Raji (cell line): ENCODE results near the gene NHSL2.

Experiments used
- POLR2A ChIP-seq: IDR thresholded peaks from 2 replicates; pipeline ENCODE4 v1.6.1; 2011; ENCODE audit warnings: low read depth, low read length, control low read depth; ENCODE audit not compliant: insufficient read depth

NHSL2 gene

DNA sequence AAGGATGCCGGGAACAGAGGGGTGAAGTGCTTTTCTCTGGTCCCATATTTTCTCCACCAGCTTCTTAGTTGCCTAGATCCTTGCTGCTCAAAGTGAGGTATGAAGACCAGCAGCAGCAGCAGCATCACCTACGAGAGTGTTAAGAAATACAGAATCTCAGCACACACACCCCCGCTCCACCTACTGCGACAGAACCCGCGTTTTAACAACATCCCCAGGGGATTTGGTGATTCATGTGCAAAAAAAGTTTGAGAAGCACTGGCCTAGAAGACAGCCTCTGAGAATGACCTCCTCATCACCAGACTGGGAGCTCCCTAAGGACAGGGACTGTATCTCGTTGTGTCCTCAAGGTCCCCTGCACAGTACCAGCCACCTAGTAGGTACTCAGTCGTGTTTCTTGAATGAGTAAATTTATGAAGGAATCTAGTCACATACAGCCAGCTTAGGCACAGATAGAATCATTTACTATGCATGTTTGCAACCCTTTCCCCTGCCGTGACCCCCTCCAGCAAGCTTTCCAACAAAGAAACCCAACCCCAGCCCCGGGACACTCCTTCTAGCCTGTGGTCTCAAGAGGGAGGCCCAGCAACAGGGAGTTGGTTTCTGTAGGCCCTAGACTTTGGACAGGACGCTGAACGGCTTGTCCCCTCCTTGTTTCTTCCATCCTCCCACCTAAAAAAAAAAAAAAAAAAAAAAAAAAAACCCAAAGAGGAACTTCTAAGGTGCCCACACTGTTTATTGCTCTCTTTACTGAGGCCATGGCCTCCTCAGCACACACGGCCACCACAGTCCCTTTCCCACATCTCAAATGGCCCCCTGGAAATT, 199.6 kb downstream of the NHSL2 start:
- TF ChIP-seq POLR2A, result no peak

DNA sequence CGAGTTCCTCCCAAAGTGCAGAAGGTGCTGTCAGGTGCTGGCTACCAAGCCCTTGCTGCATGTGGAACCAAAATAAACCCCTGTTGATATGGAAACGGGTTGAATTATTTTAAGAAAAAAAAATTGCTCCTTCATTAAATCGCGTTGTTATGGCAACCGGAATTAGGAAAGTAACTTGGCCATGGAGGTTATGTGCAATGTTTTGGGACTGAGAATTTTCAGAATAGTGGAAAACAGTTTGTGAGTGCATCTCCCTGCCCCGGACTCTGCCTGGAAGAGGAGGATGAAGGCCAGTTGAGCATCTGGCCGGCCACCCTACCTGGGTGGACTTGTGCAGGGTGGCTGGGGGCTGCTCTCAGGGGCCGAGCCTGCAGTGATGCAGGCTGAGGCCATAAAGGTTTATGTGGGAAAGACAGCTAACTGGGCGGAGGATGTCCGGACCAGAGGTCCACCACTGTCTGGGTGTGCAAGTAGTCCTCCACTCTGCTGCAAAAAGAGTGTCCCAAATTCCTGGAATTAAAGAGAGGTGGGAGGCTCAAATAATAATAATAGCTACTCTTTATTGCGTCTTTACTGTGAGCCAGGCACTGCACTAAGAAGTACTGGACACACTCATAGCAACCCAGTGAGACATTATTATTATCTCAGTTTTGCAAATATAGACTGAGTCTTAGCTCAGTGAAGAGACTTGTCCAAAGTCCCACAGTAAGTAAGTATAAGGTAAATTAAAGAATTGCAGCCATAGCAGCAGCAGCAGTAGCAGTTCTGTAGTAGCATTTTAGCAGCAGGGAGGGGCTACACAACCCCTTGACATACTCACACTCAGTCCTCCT, 200.4 kb downstream of the NHSL2 start:
- TF ChIP-seq POLR2A, result no peak

DNA sequence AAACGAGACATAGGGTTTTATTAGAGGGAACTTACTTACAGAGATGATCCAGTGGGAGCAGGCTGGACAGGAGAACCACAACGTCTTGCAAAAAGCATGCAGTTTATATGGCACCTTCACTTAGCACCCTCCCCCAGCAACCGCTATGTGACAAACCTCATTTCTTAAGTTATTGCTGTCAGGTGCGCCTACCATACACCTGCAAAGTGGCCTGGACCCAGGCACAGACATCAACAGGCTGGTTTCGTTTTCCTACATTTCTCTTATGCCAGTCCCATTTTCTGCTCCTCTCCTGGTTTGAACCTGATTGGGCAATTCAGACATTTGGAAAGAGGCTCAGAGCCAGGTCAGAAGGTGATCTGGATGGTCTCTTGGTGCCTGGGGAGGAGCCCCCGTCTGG, 202.8 kb downstream of the NHSL2 start:
- no peak for TF ChIP-seq POLR2A

DNA sequence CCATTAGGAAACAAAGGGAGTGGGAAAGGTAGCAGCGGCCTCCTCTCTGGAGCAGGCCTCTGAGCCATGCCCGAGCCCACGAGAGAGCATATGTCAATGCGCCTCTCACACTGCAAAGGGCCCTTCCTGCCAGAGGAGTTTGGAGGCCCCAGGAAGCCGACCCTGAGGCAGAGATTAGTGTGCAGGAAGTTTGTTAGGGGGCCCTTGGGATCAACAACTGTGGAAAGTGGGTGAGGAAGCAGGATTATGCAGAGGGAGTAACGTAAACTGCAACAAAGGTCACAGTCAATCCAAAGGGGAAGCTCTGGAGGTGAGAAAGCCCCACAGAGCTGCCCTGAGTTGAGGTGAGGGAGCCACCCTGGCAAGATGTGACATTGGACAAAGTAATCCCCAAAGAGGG, 203.7 kb downstream of the NHSL2 start:
- TF ChIP-seq POLR2A, result no peak

DNA sequence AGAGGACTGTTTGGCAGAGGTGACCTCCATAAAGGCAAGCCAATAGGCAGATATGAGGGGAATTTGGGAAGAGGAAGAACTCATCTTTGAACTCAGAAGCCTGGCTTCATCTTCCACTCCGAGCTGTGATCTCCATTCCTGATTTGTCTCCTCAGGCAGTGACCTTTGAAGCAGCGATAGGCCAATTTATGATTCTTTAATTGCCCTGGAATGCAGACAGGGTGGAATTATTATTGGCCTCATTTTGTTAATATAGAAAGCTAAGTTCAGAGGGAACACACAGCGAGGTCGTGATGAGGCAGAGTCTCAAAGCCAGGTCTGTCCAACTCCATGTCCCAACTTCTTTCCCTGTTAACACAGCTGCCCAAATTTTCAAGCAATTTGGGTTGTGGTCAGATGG, 204.2 kb downstream of the NHSL2 start:
- TF ChIP-seq POLR2A, result no peak

DNA sequence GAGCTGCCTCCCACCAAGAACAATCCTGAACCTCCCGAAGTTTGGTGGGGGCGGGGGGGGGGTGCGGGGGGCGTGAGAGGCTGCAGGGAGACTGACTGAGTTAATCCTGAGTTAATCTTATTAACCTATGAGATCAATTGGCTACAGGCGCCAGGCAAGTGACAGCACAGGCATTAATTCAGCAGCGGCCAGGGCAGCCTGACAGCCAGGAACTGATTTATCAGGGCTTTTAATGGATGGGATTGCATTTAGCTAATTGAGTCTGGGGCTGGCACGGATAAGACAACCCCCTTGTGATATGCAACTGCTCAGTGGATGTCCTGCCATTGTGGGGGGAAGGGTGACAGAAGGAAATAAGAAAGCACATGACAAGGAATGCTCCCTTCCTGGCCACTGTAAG, 204.7 kb downstream of the NHSL2 start:
- TF ChIP-seq POLR2A, result no peak

DNA sequence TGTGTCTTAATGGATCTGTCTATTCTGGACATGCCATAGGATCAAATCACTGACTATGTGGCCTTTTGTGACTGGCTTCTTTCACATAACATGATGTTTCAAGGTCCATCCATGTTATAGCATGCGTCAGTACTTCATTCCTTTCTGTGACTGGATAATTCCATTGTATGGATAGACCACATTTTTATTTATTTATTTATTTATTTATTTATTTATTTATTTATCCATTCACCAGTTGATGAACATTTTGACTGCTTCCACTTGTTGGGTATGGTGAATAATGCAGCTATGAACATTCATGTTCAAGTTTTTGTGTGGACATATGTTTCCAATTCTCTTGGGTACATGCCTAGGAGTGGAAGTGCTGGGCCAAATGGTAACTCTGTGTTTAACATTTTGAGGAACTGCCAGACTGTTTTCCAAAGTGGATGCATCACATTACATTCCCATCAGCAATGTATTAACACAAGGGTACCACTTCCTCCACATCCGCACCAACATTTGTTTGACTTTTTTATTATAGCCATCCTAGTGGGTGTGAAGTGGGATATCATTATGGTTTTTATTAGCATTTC, 207.1 kb downstream of the NHSL2 start:
- TF ChIP-seq POLR2A, result no peak

DNA sequence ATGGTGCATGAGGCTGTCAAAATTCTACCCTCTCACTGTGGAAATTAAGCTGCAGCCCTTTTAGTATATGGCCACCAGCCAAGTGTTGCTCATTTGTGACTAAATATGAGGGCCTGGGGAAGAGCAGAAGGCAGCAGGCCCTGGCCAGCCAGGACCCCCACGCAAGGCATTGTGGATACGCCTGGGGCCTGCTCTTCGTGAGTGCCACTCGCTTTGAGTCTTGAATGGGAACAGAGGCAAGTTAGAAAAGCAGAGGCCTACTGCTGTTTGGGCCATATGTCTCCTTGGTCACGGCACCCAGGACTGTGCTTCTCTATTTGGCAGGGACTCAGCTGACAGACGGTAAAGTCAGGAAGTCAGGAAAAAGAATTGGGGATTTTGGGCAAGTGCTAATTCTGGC, 210.2 kb downstream of the NHSL2 start:
- no peak for TF ChIP-seq POLR2A

DNA sequence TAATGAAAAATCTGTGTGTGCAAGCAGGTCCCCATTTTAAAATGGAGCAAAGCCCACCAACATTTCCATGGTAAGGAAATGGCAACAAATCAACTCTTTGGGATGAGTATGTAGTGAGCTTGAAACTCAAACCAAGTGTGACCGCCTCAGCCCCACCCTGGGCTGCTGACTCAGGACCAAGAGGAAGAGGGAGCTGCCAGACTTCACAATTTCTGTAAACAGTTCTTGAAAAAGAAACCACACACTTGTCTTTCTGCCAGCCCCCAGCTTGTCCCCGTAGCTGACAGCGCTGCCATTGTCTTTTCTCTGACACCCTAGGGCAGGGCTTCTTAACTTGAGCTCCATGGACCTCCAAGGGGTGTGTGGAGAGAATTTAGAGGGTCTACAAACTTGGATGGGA, 210.7 kb downstream of the NHSL2 start:
- TF ChIP-seq POLR2A, result no peak

DNA sequence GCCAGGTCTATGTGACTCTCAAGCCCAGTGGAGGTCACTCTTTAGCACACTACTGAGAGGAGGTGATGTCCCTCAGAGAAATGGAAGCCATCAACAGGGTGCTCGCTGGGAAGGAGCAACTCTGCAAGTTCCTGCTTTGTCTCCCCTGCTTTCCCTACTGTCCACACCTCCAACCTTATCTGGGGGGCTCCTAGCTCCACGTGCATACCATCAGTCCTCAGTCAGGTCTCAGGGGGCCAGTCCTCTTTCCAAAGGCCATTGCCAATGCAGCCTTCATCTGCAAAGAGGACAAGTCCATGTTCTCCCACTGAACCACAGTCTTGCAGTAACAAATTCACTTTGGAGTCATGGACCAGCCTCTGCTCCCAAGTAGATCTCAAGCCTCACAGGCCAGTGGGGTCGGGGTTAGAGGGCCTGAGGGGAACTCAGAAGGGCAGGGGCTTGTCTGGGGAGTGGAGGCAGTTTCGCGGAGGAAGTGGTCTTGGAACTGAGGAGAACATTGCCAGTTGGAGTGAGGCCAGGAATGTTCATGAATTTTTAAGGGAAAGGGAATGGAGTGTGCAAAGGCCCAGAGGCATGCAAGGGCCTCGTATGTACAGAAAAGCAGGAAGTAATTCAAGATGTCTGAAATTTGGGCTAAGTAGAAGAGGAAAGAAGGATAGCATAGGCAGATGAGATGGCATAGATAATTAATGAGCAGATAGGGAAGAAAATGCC, 212.1 kb downstream of the NHSL2 start:
- no peak for TF ChIP-seq POLR2A

DNA sequence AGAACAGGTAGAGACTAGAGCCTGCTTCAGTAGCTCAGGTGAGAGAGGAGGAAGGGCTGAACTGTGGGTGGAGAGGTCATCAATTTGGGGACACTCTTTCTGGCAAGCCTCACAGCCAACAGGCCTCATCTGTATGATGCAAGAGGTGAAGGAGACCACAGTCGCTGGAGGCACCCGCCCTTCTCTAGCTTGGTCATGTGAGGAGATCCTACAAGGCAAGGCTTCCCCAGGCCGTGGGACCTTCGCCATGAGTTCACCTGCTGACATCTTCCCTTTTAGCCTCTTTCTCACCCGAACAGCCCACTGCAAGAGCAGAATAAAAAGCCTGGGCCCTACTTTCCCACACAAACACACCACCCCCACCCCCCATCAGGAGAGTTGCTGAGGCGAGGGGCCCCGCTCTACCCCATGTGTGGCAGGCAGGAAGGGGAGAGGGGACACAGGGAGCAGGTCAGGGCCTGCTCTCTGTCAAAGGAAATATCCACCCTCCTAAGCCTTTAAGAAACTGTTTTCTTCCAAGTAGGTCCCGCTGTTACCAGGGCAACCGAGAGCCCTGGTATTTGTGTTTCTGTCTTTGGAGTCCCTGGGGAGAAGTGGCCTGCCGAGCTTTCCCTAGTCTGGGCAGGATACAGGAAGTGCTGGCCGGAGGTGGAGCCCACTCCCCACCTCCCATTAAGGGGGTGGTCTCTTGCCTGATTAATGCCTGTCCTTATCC, 213.0 kb downstream of the NHSL2 start:
- TF ChIP-seq POLR2A, result no peak

DNA sequence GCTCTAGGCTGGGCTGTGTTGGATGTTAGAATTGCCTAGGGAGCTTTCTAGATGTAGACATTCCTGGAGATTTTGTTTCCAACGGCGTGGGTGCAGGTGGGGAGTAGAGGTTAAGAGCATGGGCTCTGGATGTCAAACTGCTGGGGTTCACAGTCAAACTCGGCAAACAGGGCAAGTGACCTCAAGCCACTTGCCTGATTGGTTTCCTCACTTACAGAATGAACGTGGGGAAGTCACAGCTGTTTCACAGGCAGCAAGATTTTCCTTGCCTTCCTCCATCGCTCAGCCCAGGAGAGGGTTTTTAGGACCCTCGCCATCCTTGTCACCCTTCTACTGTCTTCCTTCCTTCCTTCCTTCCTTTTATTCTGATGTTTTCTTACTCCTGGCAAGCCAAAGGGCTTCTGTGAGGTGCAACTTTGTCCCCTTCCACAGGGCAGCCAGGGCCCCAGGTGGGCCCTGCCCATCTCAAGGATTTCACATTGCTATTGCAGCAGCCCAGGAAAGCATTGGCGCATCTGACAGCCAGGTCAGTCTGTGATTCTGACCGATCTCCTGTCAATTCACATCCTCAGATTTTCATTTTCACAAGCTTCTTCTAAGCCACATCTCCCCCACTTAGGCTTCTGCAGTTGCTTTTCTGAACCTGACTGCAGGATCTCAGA, 214.0 kb downstream of the NHSL2 start:
- TF ChIP-seq POLR2A, result no peak

DNA sequence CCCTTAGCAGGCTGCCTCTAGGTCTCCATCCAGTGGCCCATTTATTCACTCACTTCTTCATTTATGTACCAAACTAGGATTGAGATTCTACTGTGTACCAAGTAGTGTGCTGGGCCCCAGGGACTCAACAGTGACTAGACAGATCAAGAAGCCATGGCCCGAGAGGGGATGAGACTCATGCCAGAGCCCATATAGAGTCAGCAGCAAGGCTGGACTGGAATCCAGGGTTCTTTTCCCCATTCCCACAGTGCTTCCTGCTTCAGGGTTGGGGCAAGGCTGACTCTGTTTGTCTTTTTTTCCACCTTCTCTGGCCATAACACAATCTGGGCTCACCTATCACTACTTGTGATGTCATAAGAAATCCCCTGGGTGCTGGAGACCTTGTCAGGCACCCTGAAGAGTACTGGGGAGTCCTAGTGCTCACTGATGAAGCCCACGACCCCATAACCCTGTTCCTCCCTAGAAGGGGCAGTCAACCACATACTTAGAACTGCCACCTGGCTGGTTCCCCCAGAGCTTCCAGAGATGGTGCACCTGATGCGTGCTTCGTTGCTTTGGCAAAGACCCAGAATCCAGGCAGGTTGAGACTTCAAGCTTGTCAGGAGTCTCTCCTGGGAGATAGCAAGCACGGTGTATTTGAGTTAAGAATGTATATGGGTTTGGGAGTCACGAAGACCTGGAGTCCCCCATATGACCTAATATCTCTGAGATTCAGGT, 214.8 kb downstream of the NHSL2 start:
- no peak for TF ChIP-seq POLR2A

DNA sequence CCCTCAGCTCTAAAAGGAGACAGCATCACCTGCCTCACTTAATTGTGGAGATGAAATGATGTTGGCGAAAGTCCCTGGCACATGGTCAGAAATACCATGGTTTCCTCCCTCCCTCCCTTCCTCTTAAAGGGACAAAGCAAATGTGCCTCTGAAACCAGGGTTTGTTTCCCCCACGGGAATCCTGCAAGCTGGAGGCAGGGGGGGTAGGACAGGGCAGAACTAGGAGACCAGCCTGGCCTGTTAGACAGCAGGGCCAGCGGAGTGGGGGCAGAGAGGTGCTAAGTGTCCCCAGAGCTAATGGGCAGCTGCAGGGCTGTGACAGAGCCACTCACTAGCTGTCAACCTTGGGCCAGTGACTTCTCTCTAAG, 215.4 kb downstream of the NHSL2 start:
- no peak for TF ChIP-seq POLR2A
